ENCODE data around the gene OR10A6.

The OR10A6 gene

GRCh38 chr11:7949934-7950333, 18.9 kb upstream of the OR10A6 start:
- no peak overlapping the region for H3K27ac ChIP-seq (ENCODE audit: low read length)
- H3K4me1 ChIP-seq (ENCODE audit: low read length): no peaks in the 10 kb centered on the region
- no peaks in the 10 kb centered on the region for H3K36me3 ChIP-seq (replicated peaks; ENCODE audit: insufficient read depth, low read length)
- DNase-seq: no peak
- H2AFZ ChIP-seq (ENCODE audit: low read length): no peak overlapping the region
- no peaks in the 10 kb centered on the region for H3K9me3 ChIP-seq (replicated peaks; ENCODE audit: insufficient read depth, low read length)
- no peaks in the 10 kb centered on the region for H4K20me1 ChIP-seq (ENCODE audit: insufficient read depth, low read length)
- TF ChIP-seq CTCF (IDR thresholded peaks at IDR 0.05; ENCODE audit: low read length) (no peak), EZH2phosphoT487 (IDR thresholded peaks at IDR 0.05; ENCODE audit: low read length) (no peak), EZH2 (optimal IDR thresholded peaks at IDR 0.05; ENCODE audit: low read depth, low read length) (no peak)
- H3F3A ChIP-seq (ENCODE audit: insufficient read depth, low read length): no peaks in the 10 kb centered on the region
- no peaks in the 10 kb centered on the region for H3K27me3 ChIP-seq (replicated peaks; ENCODE audit: insufficient read depth, low read length)
- H3K4me3 ChIP-seq (ENCODE audit: low read length): no peak overlapping the region
- H3K79me2 ChIP-seq (ENCODE audit: low read length): no peaks in the 10 kb centered on the region
- H3K9ac ChIP-seq (ENCODE audit: low read length): no peak overlapping the region
- H3K4me2 ChIP-seq (ENCODE audit: low read depth, low read length): no peak overlapping the region
- H3K9me2 ChIP-seq (replicated peaks; ENCODE audit: insufficient read depth, low read length): no peaks in the 10 kb centered on the region

DNA sequence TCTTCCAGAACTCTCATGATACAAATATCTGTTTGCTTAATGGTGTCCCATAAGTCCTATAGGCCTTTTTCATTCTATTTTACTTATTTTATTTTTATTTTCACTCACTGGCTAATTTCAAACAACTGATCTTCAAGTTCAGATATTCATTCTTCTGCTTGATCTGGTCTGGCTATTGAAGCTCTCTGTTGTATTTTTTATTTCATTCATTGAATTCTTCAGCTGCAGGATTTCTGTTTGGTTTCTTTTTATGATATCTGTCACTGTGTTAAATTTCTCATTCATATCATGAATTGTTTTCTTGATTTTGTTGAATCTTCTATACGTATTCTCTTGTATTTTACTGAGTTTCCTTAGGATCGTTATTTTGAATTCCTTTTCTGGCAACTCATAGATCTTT, 13.1 kb upstream of the OR10A6 start:
- H3K4me3 ChIP-seq (ENCODE audit: low read length): no peak overlapping the region
- H3K36me3 ChIP-seq (replicated peaks; ENCODE audit: insufficient read depth, low read length): no peaks in the 10 kb centered on the region
- no peak overlapping the region for H3K27ac ChIP-seq (ENCODE audit: low read length)
- H3K9me3 ChIP-seq (replicated peaks; ENCODE audit: insufficient read depth, low read length): no peaks in the 10 kb centered on the region
- H3F3A ChIP-seq (ENCODE audit: insufficient read depth, low read length): no peaks in the 10 kb centered on the region
- H3K27me3 ChIP-seq (replicated peaks; ENCODE audit: insufficient read depth, low read length): no peaks in the 10 kb centered on the region
- DNase-seq: no peak
- no peaks in the 10 kb centered on the region for H3K79me2 ChIP-seq (ENCODE audit: low read length)
- H2AFZ ChIP-seq (ENCODE audit: low read length): no peak overlapping the region
- no peaks in the 10 kb centered on the region for H3K9me2 ChIP-seq (replicated peaks; ENCODE audit: insufficient read depth, low read length)
- no peaks in the 10 kb centered on the region for H4K20me1 ChIP-seq (ENCODE audit: insufficient read depth, low read length)
- TF ChIP-seq CTCF (IDR thresholded peaks at IDR 0.05; ENCODE audit: low read length) (no peak), EZH2phosphoT487 (IDR thresholded peaks at IDR 0.05; ENCODE audit: low read length) (no peak), EZH2 (optimal IDR thresholded peaks at IDR 0.05; ENCODE audit: low read depth, low read length) (no peak)
- H3K4me1 ChIP-seq (ENCODE audit: low read length): no peaks in the 10 kb centered on the region
- H3K4me2 ChIP-seq (ENCODE audit: low read depth, low read length): no peak overlapping the region
- H3K9ac ChIP-seq (ENCODE audit: low read length): no peak overlapping the region

DNA sequence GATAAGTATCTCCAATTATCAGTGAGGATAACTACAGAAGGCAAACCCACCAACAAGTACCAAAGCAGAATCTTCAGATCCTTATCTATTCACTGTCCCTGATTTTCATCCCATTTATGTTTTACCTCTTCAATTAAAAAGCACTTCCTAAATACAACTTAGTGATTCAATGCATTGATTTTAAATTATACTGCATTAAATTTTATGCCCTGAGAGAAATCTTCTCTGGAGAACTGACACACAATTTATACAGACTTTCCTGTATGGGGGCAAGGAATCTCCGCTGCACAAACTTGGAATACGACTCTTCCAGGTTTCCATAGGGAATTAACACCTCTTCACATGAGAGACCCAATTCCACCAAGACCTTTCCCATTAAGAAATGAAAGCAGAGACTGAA, 10.5 kb upstream of the OR10A6 start, which contains the start of gene OR10A3:
Gene OR10A3, minus strand, starts transcription at position 101 of the 400 bp plus-strand sequence. CDS start 2,188 bp downstream, outside the sequence.
- H3K27ac ChIP-seq (ENCODE audit: low read length): no peak within 1 kb of the TSS
- no peak for DNase-seq
- H3K4me2 ChIP-seq (ENCODE audit: low read depth, low read length): no peak within 1 kb of the TSS
- H3K36me3 ChIP-seq (replicated peaks; ENCODE audit: insufficient read depth, low read length): no peaks in the 10 kb centered on the region
- no peaks in the 10 kb centered on the region for H4K20me1 ChIP-seq (ENCODE audit: insufficient read depth, low read length)
- TF ChIP-seq CTCF (IDR thresholded peaks at IDR 0.05; ENCODE audit: low read length) (no peak), EZH2phosphoT487 (IDR thresholded peaks at IDR 0.05; ENCODE audit: low read length) (no peak), EZH2 (optimal IDR thresholded peaks at IDR 0.05; ENCODE audit: low read depth, low read length) (no peak)
- H3K4me1 ChIP-seq (ENCODE audit: low read length): no peaks in the 10 kb centered on the region
- H2AFZ ChIP-seq (ENCODE audit: low read length): no peak within 1 kb of the TSS
- H3K4me3 ChIP-seq (ENCODE audit: low read length): no peak within 1 kb of the TSS
- H3K9me2 ChIP-seq (replicated peaks; ENCODE audit: insufficient read depth, low read length): no peaks in the 10 kb centered on the region
- H3F3A ChIP-seq (ENCODE audit: insufficient read depth, low read length): no peaks in the 10 kb centered on the region
- no peaks in the 10 kb centered on the region for H3K9me3 ChIP-seq (replicated peaks; ENCODE audit: insufficient read depth, low read length)
- no peaks in the 10 kb centered on the region for H3K79me2 ChIP-seq (ENCODE audit: low read length)
- no peak within 1 kb of the TSS for H3K9ac ChIP-seq (ENCODE audit: low read length)
- no peaks in the 10 kb centered on the region for H3K27me3 ChIP-seq (replicated peaks; ENCODE audit: insufficient read depth, low read length)

Data from MM.1S (cell line).